PFSK-1 (cell line): Measurements from ENCODE around the gene KIFC1.
A peak's percentile ranks its signal among the peaks of the same experiment; 100 is the strongest.

ENCODE experiments used
- FOXP2 ChIP-seq: optimal IDR thresholded peaks from 2 replicates; pipeline ENCODE3; 2011; ENCODE audit warnings: borderline replicate concordance, control low read depth, inconsistent platforms; ENCODE audit not compliant: insufficient read depth; ENCODE audit errors: extremely low read length, extremely low read depth
- POLR2AphosphoS5 ChIP-seq: IDR thresholded peaks from 2 replicates; pipeline ENCODE4 v1.6.1; 2012; ENCODE audit warnings: low read depth, mild to moderate bottlenecking, control low read depth, low read length, moderate library complexity
- REST ChIP-seq, 2 experiments: IDR thresholded peaks; 2 replicates each; pipeline versions ENCODE4 v1.6.1 to v1.8.0; 2011 to 2012; ENCODE audit warnings: low read depth in 2 of 2, low read length in 2 of 2, control low read depth in 1 of 2, inconsistent platforms in 1 of 2, mild to moderate bottlenecking in 1 of 2, moderate library complexity in 1 of 2; ENCODE audit not compliant: insufficient read depth in 1 of 2
- SIN3A ChIP-seq: IDR thresholded peaks from 2 replicates; pipeline ENCODE4 v1.6.1; 2012; ENCODE audit warnings: mild to moderate bottlenecking, low read length, moderate library complexity, borderline replicate concordance; ENCODE audit not compliant: insufficient read depth
- TAF1 ChIP-seq: IDR thresholded peaks from 2 replicates; pipeline ENCODE4 v1.6.1; 2012; ENCODE audit warnings: low read length, control low read depth, borderline replicate concordance; ENCODE audit not compliant: insufficient read depth

The KIFC1 gene

GRCh38 chr6:33421344-33421643 lies 29.7 kb downstream of the KIFC1 start:
- TF ChIP-seq REST (IDR thresholded peaks at IDR 0.05; ENCODE audit: insufficient read depth in 1 of 2, low read depth in 2 of 2, low read length in 2 of 2) (no peak), TAF1 (no peak), POLR2AphosphoS5 (no peak), FOXP2 (no peak), SIN3A (no peak)

- TF ChIP-seq FOXP2 = no peak
- TF ChIP-seq TAF1 = no peak
- TF ChIP-seq POLR2AphosphoS5 = no peak
- no peak for TF ChIP-seq REST (IDR thresholded peaks at IDR 0.05; ENCODE audit: insufficient read depth in 1 of 2, low read depth in 2 of 2, low read length in 2 of 2)
- TF ChIP-seq SIN3A = no peak
Measured at GRCh38 chr6:33423777-33424176, 32.2 kb downstream of the KIFC1 start.

- TF ChIP-seq REST (IDR thresholded peaks at IDR 0.05; ENCODE audit: insufficient read depth in 1 of 2, low read depth in 2 of 2, low read length in 2 of 2) (no peak), SIN3A (no peak), TAF1 (peak; percentile 63; the same call in 1 of the 2 replicates), POLR2AphosphoS5 (peak; percentile 86; the same call in 1 of the 2 replicates), FOXP2 (no peak)
Measured at GRCh38 chr6:33424855-33425667, 33.4 kb downstream of the KIFC1 start.

- TF ChIP-seq REST (IDR thresholded peaks at IDR 0.05; ENCODE audit: insufficient read depth in 1 of 2, low read depth in 2 of 2, low read length in 2 of 2) = peak in 1 of 2 experiments; percentile 20; a peak in 1 of 4 replicates
- peak; percentile 54; the same call in 1 of the 2 replicates for TF ChIP-seq SIN3A
- peak; percentile 88 for TF ChIP-seq POLR2AphosphoS5
- TF ChIP-seq FOXP2 = no peak
- 0 out of 2 replicates have a peak, but pooled peaks have one; percentile 22 for TF ChIP-seq TAF1
Measured at GRCh38 chr6:33425668-33426577, 34.3 kb downstream of the KIFC1 start.
